GM23338 (cell line): ENCODE measurements around the gene PDK4. TPM values are rescaled to one million over a fixed set of nuclear protein-coding genes. Genes with fewer than 3 reads are reported as not detected.
A peak's percentile ranks its signal among the peaks of the same experiment; 100 is the strongest.

Experiments used
- ATAC-seq: fragments of 200-7000 bp; cut with Tn5 transposase; 3 replicates; pipeline ENCODE4 v1.9.1; 2020
- DNase-seq: peaks from one replicate; pipeline ENCODE4 v3.0.0-alpha.2; 2015; ENCODE audit warnings: low spot score
- H2AFZ ChIP-seq: fragments of 200-600 bp; sonication (generic); 2 replicates; pipeline ENCODE4 v1.8.0; 2016; ENCODE audit warnings: antibody characterized with exemption, mild to moderate bottlenecking, moderate library complexity
- H3F3A ChIP-seq: fragments of 200-600 bp; sonication (generic); replicated peaks from 2 replicates; pipeline ENCODE4 v1.8.0; 2017; ENCODE audit warnings: antibody characterized with exemption, mixed run types, low read depth
- H3K27ac ChIP-seq: fragments of 200-600 bp; sonication (generic); 2 replicates; pipeline ENCODE4 v1.6.1; 2016; ENCODE audit warnings: low read depth
- H3K27me3 ChIP-seq: fragments of 200-600 bp; sonication (generic); 2 replicates; pipeline ENCODE4 v1.8.0; 2016; ENCODE audit warnings: mild to moderate bottlenecking, mixed run types, moderate library complexity; ENCODE audit not compliant: insufficient read depth
- H3K36me3 ChIP-seq: fragments of 200-600 bp; sonication (generic); 2 replicates; pipeline ENCODE4 v1.8.0; 2016; ENCODE audit warnings: mild to moderate bottlenecking; ENCODE audit not compliant: insufficient read depth
- H3K4me1 ChIP-seq: fragments of 200-600 bp; sonication (generic); 2 replicates; pipeline ENCODE4 v1.8.0; 2016; ENCODE audit warnings: mild to moderate bottlenecking, moderate library complexity; ENCODE audit not compliant: insufficient read depth
- H3K4me2 ChIP-seq: fragments of 200-600 bp; sonication (generic); 2 replicates; pipeline ENCODE4 v1.7.1; 2017; ENCODE audit warnings: mixed run types
- H3K4me3 ChIP-seq: fragments of 200-600 bp; sonication (generic); 2 replicates; pipeline ENCODE4 v1.6.1; 2016; ENCODE audit warnings: mixed run types
- H3K79me2 ChIP-seq: fragments of 200-600 bp; sonication (generic); replicated peaks from 2 replicates; pipeline ENCODE4 v1.8.0; 2017; ENCODE audit warnings: mild to moderate bottlenecking; ENCODE audit not compliant: insufficient read depth
- H3K9me2 ChIP-seq: fragments of 200-600 bp; sonication (generic); 2 replicates; pipeline ENCODE4 v1.8.0; 2017; ENCODE audit not compliant: insufficient read depth
- H4K20me1 ChIP-seq: fragments of 200-600 bp; sonication (generic); replicated peaks from 2 replicates; pipeline ENCODE4 v1.8.0; 2017; ENCODE audit warnings: mild to moderate bottlenecking; ENCODE audit not compliant: insufficient read depth
- H3K27ac Mint-ChIP-seq: 2 replicates; pipeline ENCODE4 v1.8.0; 2020; ENCODE audit warnings: inconsistent platforms, mild to moderate bottlenecking, moderate library complexity, mixed read lengths
- H3K27me3 Mint-ChIP-seq: 3 replicates; pipeline ENCODE4 v1.8.0; 2022; ENCODE audit warnings: low read depth, mild to moderate bottlenecking, moderate library complexity, mixed read lengths, inconsistent platforms; ENCODE audit not compliant: insufficient read depth, poor library complexity
- H3K36me3 Mint-ChIP-seq: 3 replicates; pipeline ENCODE4 v1.8.0; 2021; ENCODE audit warnings: low read depth, mild to moderate bottlenecking, inconsistent platforms, moderate library complexity, mixed read lengths
- H3K4me1 Mint-ChIP-seq: 3 replicates; pipeline ENCODE4 v1.8.0; 2020; ENCODE audit warnings: mild to moderate bottlenecking, inconsistent platforms, mixed read lengths
- H3K4me3 Mint-ChIP-seq: 3 replicates; pipeline ENCODE4 v1.8.0; 2021; ENCODE audit warnings: moderate library complexity, mild to moderate bottlenecking, inconsistent platforms, mixed read lengths
- H3K9me3 Mint-ChIP-seq: 3 replicates; pipeline ENCODE4 v1.8.0; 2020; ENCODE audit warnings: moderate library complexity, mild to moderate bottlenecking, inconsistent platforms, mixed read lengths
- CREB1 ChIP-seq: fragments of 250-450 bp; sonication (Bioruptor Pico); IDR thresholded peaks from 2 replicates; pipeline ENCODE4 v1.5.0; 2020; ENCODE audit warnings: low read depth, mild to moderate bottlenecking, moderate library complexity
- CTCF ChIP-seq, 2 experiments: fragments of 200-600 bp in 1 of 2; sonication (generic) in 1 of 2; conservative IDR thresholded peaks; 2 replicates each; pipeline versions ENCODE4 v1.5.1 to v1.6.1; 2016 to 2017; ENCODE audit warnings: antibody characterized with exemption in 2 of 2, low read depth in 2 of 2, mild to moderate bottlenecking in 2 of 2, moderate library complexity in 1 of 2
- ETS1 ChIP-seq: IDR thresholded peaks from 2 replicates; pipeline ENCODE4 v1.6.1; 2016; ENCODE audit warnings: antibody characterized with exemption
- EZH2 ChIP-seq: fragments of 200-600 bp; sonication (generic); IDR thresholded peaks from one replicate; pipeline ENCODE4 v1.8.0; 2017; ENCODE audit warnings: antibody characterized with exemption, mild to moderate bottlenecking, low read depth; ENCODE audit not compliant: unreplicated experiment
- EZH2phosphoT487 ChIP-seq: fragments of 200-600 bp; sonication (generic); IDR thresholded peaks from one replicate; pipeline ENCODE4 v1.8.1; 2018; ENCODE audit warnings: antibody characterized with exemption; ENCODE audit not compliant: unreplicated experiment
- JUNB ChIP-seq: IDR thresholded peaks from one replicate; pipeline ENCODE4 v1.6.1; 2016; ENCODE audit warnings: antibody characterized with exemption; ENCODE audit not compliant: unreplicated experiment
- NANOG ChIP-seq: IDR thresholded peaks from 2 replicates; pipeline ENCODE4 v1.6.1; 2016; ENCODE audit warnings: antibody characterized with exemption, borderline replicate concordance
- POLR2AphosphoS5 ChIP-seq: IDR thresholded peaks from 2 replicates; pipeline ENCODE4 v1.6.1; 2016; ENCODE audit warnings: antibody characterized with exemption, low read depth
- REST ChIP-seq: IDR thresholded peaks from one replicate; pipeline ENCODE4 v1.6.1; 2018; ENCODE audit warnings: antibody characterized with exemption; ENCODE audit not compliant: unreplicated experiment
- STAT1 ChIP-seq: IDR thresholded peaks from one replicate; pipeline ENCODE4 v1.6.1; 2016; ENCODE audit warnings: antibody characterized with exemption; ENCODE audit not compliant: unreplicated experiment
- ZNF114 ChIP-seq: fragments of 250-450 bp; sonication (Bioruptor Pico); IDR thresholded peaks from 2 replicates; pipeline ENCODE4 v1.5.0; 2020; ENCODE audit warnings: mild to moderate bottlenecking, moderate library complexity
- ZNF331 ChIP-seq: fragments of 250-450 bp; sonication (Bioruptor Pico); IDR thresholded peaks from 2 replicates; pipeline ENCODE4 v1.5.0; 2020; ENCODE audit warnings: low read depth, mild to moderate bottlenecking, moderate library complexity
- ZNF462 ChIP-seq: fragments of 250-450 bp; sonication (Bioruptor Pico); IDR thresholded peaks from 2 replicates; pipeline ENCODE4 v1.5.0; 2020; ENCODE audit warnings: mild to moderate bottlenecking, moderate library complexity
- polyA plus RNA-seq: library from polyadenylated mRNA; unstranded; fragments of >200 nt; fragmentation: Nextera tagmentation; extraction: Ambion mirVana; gene quantifications from 2 replicates; pipeline ENCODE4 v1.2.1, GENCODE V29; 2016
- total RNA-seq: library from RNA; depleted of rRNA; stranded (reverse); fragments of >200 nt; shearing (Covaris generic); gene quantifications from 2 replicates; pipeline ENCODE4 v1.2.3, GENCODE V29; 2014

Gene PDK4
- total and polyA plus RNA-seq, 2 experiments from 2014 or later, result 0.32 TPM; not detected in 1

- H3K4me1 Mint-ChIP-seq, result no peaks in the 10 kb centered on the region; the same call in 2 of the 3 replicates
- Histone ChIP-seq H2AFZ (no peak overlapping the region), H3K4me1 (no peaks in the 10 kb centered on the region), H3F3A (no peaks in the 10 kb centered on the region), H3K79me2 (no peaks in the 10 kb centered on the region), H3K36me3 (no peaks in the 10 kb centered on the region), H4K20me1 (no peaks in the 10 kb centered on the region), H3K4me2 (no peak overlapping the region), H3K9me2 (0 out of 2 replicates have a peak, but pooled peaks cover 3% of the 10 kb centered on the region), H3K4me3 (no peak overlapping the region), H3K27me3 (no peaks in the 10 kb centered on the region), H3K27ac (no peak overlapping the region)
- TF ChIP-seq ZNF114 (CRISPR knock-in tag) (no peak), JUNB (no peak), CREB1 (CRISPR knock-in tag) (no peak), ETS1 (no peak), EZH2phosphoT487 (no peak), NANOG (no peak), REST (no peak), EZH2 (no peak), CTCF (conservative IDR thresholded peaks at IDR 0.05; ENCODE audit: low read depth in 2 of 2) (no peak), ZNF331 (no peak), ZNF462 (CRISPR knock-in tag) (no peak), POLR2AphosphoS5 (no peak), STAT1 (no peak)
- no peaks in the 10 kb centered on the region for H3K36me3 Mint-ChIP-seq
- no peak overlapping the region for H3K4me3 Mint-ChIP-seq
- H3K27me3 Mint-ChIP-seq, result no peaks in the 10 kb centered on the region
- DNase-seq (peak; percentile 10), ATAC-seq (no peak)
- H3K9me3 Mint-ChIP-seq, result 0 out of 3 replicates have a peak, but pooled peaks cover 1% of the 10 kb centered on the region
- no peak overlapping the region for H3K27ac Mint-ChIP-seq
These were observed 49.7 kb downstream of the PDK4 start for GRCh38 chr7:95546647-95547046.
